GM23338 (cell line): Measurements from ENCODE around the gene ZNF350. TPM values are rescaled to one million over a fixed set of nuclear protein-coding genes. Genes with fewer than 3 reads are reported as not detected.

ENCODE experiments used
- ATAC-seq: fragments of 200-7000 bp; cut with Tn5 transposase; 3 replicates; pipeline ENCODE4 v1.9.1; 2020
- DNase-seq: peaks from one replicate; pipeline ENCODE4 v3.0.0-alpha.2; 2015; ENCODE audit warnings: low spot score
- H2AFZ ChIP-seq: fragments of 200-600 bp; sonication (generic); 2 replicates; pipeline ENCODE4 v1.8.0; 2016; ENCODE audit warnings: antibody characterized with exemption, mild to moderate bottlenecking, moderate library complexity
- H3F3A ChIP-seq: fragments of 200-600 bp; sonication (generic); replicated peaks from 2 replicates; pipeline ENCODE4 v1.8.0; 2017; ENCODE audit warnings: antibody characterized with exemption, mixed run types, low read depth
- H3K27ac ChIP-seq: fragments of 200-600 bp; sonication (generic); 2 replicates; pipeline ENCODE4 v1.6.1; 2016; ENCODE audit warnings: low read depth
- H3K27me3 ChIP-seq: fragments of 200-600 bp; sonication (generic); 2 replicates; pipeline ENCODE4 v1.8.0; 2016; ENCODE audit warnings: mild to moderate bottlenecking, mixed run types, moderate library complexity; ENCODE audit not compliant: insufficient read depth
- H3K36me3 ChIP-seq: fragments of 200-600 bp; sonication (generic); 2 replicates; pipeline ENCODE4 v1.8.0; 2016; ENCODE audit warnings: mild to moderate bottlenecking; ENCODE audit not compliant: insufficient read depth
- H3K4me1 ChIP-seq: fragments of 200-600 bp; sonication (generic); 2 replicates; pipeline ENCODE4 v1.8.0; 2016; ENCODE audit warnings: mild to moderate bottlenecking, moderate library complexity; ENCODE audit not compliant: insufficient read depth
- H3K4me2 ChIP-seq: fragments of 200-600 bp; sonication (generic); 2 replicates; pipeline ENCODE4 v1.7.1; 2017; ENCODE audit warnings: mixed run types
- H3K4me3 ChIP-seq: fragments of 200-600 bp; sonication (generic); 2 replicates; pipeline ENCODE4 v1.6.1; 2016; ENCODE audit warnings: mixed run types
- H3K79me2 ChIP-seq: fragments of 200-600 bp; sonication (generic); replicated peaks from 2 replicates; pipeline ENCODE4 v1.8.0; 2017; ENCODE audit warnings: mild to moderate bottlenecking; ENCODE audit not compliant: insufficient read depth
- H3K9me2 ChIP-seq: fragments of 200-600 bp; sonication (generic); 2 replicates; pipeline ENCODE4 v1.8.0; 2017; ENCODE audit not compliant: insufficient read depth
- H4K20me1 ChIP-seq: fragments of 200-600 bp; sonication (generic); replicated peaks from 2 replicates; pipeline ENCODE4 v1.8.0; 2017; ENCODE audit warnings: mild to moderate bottlenecking; ENCODE audit not compliant: insufficient read depth
- H3K27ac Mint-ChIP-seq: 2 replicates; pipeline ENCODE4 v1.8.0; 2020; ENCODE audit warnings: inconsistent platforms, mild to moderate bottlenecking, moderate library complexity, mixed read lengths
- H3K27me3 Mint-ChIP-seq: 3 replicates; pipeline ENCODE4 v1.8.0; 2022; ENCODE audit warnings: low read depth, mild to moderate bottlenecking, moderate library complexity, mixed read lengths, inconsistent platforms; ENCODE audit not compliant: insufficient read depth, poor library complexity
- H3K36me3 Mint-ChIP-seq: 3 replicates; pipeline ENCODE4 v1.8.0; 2021; ENCODE audit warnings: low read depth, mild to moderate bottlenecking, inconsistent platforms, moderate library complexity, mixed read lengths
- H3K4me1 Mint-ChIP-seq: 3 replicates; pipeline ENCODE4 v1.8.0; 2020; ENCODE audit warnings: mild to moderate bottlenecking, inconsistent platforms, mixed read lengths
- H3K4me3 Mint-ChIP-seq: 3 replicates; pipeline ENCODE4 v1.8.0; 2021; ENCODE audit warnings: moderate library complexity, mild to moderate bottlenecking, inconsistent platforms, mixed read lengths
- H3K9me3 Mint-ChIP-seq: 3 replicates; pipeline ENCODE4 v1.8.0; 2020; ENCODE audit warnings: moderate library complexity, mild to moderate bottlenecking, inconsistent platforms, mixed read lengths
- CREB1 ChIP-seq: fragments of 250-450 bp; sonication (Bioruptor Pico); IDR thresholded peaks from 2 replicates; pipeline ENCODE4 v1.5.0; 2020; ENCODE audit warnings: low read depth, mild to moderate bottlenecking, moderate library complexity
- CTCF ChIP-seq, 2 experiments: fragments of 200-600 bp in 1 of 2; sonication (generic) in 1 of 2; conservative IDR thresholded peaks; 2 replicates each; pipeline versions ENCODE4 v1.5.1 to v1.6.1; 2016 to 2017; ENCODE audit warnings: antibody characterized with exemption in 2 of 2, low read depth in 2 of 2, mild to moderate bottlenecking in 2 of 2, moderate library complexity in 1 of 2
- EZH2 ChIP-seq: fragments of 200-600 bp; sonication (generic); IDR thresholded peaks from one replicate; pipeline ENCODE4 v1.8.0; 2017; ENCODE audit warnings: antibody characterized with exemption, mild to moderate bottlenecking, low read depth; ENCODE audit not compliant: unreplicated experiment
- EZH2phosphoT487 ChIP-seq: fragments of 200-600 bp; sonication (generic); IDR thresholded peaks from one replicate; pipeline ENCODE4 v1.8.1; 2018; ENCODE audit warnings: antibody characterized with exemption; ENCODE audit not compliant: unreplicated experiment
- JUNB ChIP-seq: IDR thresholded peaks from one replicate; pipeline ENCODE4 v1.6.1; 2016; ENCODE audit warnings: antibody characterized with exemption; ENCODE audit not compliant: unreplicated experiment
- NANOG ChIP-seq: IDR thresholded peaks from 2 replicates; pipeline ENCODE4 v1.6.1; 2016; ENCODE audit warnings: antibody characterized with exemption, borderline replicate concordance
- POLR2AphosphoS5 ChIP-seq: IDR thresholded peaks from 2 replicates; pipeline ENCODE4 v1.6.1; 2016; ENCODE audit warnings: antibody characterized with exemption, low read depth
- REST ChIP-seq: IDR thresholded peaks from one replicate; pipeline ENCODE4 v1.6.1; 2018; ENCODE audit warnings: antibody characterized with exemption; ENCODE audit not compliant: unreplicated experiment
- STAT1 ChIP-seq: IDR thresholded peaks from one replicate; pipeline ENCODE4 v1.6.1; 2016; ENCODE audit warnings: antibody characterized with exemption; ENCODE audit not compliant: unreplicated experiment
- ZNF114 ChIP-seq: fragments of 250-450 bp; sonication (Bioruptor Pico); IDR thresholded peaks from 2 replicates; pipeline ENCODE4 v1.5.0; 2020; ENCODE audit warnings: mild to moderate bottlenecking, moderate library complexity
- ZNF331 ChIP-seq: fragments of 250-450 bp; sonication (Bioruptor Pico); IDR thresholded peaks from 2 replicates; pipeline ENCODE4 v1.5.0; 2020; ENCODE audit warnings: low read depth, mild to moderate bottlenecking, moderate library complexity
- polyA plus RNA-seq: library from polyadenylated mRNA; unstranded; fragments of >200 nt; fragmentation: Nextera tagmentation; extraction: Ambion mirVana; gene quantifications from 2 replicates; pipeline ENCODE4 v1.2.1, GENCODE V29; 2016
- total RNA-seq: library from RNA; depleted of rRNA; stranded (reverse); fragments of >200 nt; shearing (Covaris generic); gene quantifications from 2 replicates; pipeline ENCODE4 v1.2.3, GENCODE V29; 2014
- TF ChIP-seq, protein P1 (sequence below): fragments of 250-450 bp; sonication (Bioruptor Pico); IDR thresholded peaks from 2 replicates; pipeline ENCODE4 v1.5.0; 2020; ENCODE audit warnings: mild to moderate bottlenecking, moderate library complexity
- TF ChIP-seq, protein P2 (sequence below): IDR thresholded peaks from 2 replicates; pipeline ENCODE4 v1.6.1; 2016; ENCODE audit warnings: antibody characterized with exemption

ZNF350 gene
- total and polyA plus RNA-seq, 2 experiments from 2014 or later: 5.8 to 7.6 TPM

DNA sequence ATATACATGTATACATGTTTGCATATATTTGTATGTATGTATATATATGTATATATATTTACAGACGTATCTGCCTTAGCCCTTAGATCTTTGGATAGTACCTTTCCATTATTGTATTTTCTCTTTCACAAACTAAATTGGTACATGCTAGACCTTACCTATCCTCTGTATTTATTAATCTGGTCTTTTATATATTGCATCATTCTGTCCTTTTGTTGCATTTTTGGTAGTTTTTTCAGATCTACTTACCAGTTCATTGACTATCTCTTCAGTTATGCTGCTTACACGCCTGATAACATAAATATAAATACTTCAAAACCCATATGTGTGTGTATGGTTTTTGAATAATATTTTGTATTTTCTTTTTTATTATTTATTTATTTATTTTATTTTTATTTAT is 47.7 kb downstream of the ZNF350 start:
- Mint-ChIP-seq H3K4me1 (no peaks in the 10 kb centered on the region), H3K4me3 (no peak overlapping the region), H3K9me3 (peaks cover 60% of the 10 kb centered on the region), H3K27ac (no peak overlapping the region), H3K27me3 (peaks cover 4% of the 10 kb centered on the region), H3K36me3 (peaks cover 100% of the 10 kb centered on the region)
- ATAC-seq (no peak), DNase-seq (no peak)
- Histone ChIP-seq H3K9me2 (0 out of 2 replicates have a peak, but pooled peaks cover 6% of the 10 kb centered on the region), H3K4me3 (no peak overlapping the region), H4K20me1 (no peaks in the 10 kb centered on the region; the same call in 1 of the 2 replicates), H3K36me3 (peaks cover 91% of the 10 kb centered on the region), H2AFZ (no peak overlapping the region), H3F3A (no peaks in the 10 kb centered on the region), H3K27ac (no peak overlapping the region), H3K79me2 (peaks cover 29% of the 10 kb centered on the region), H3K4me2 (no peak overlapping the region), H3K27me3 (no peaks in the 10 kb centered on the region), H3K4me1 (no peaks in the 10 kb centered on the region)
- TF ChIP-seq CREB1 (CRISPR knock-in tag) (no peak), ZNF114 (no peak), ZNF331 (CRISPR knock-in tag) (no peak), REST (no peak), CTCF (conservative IDR thresholded peaks at IDR 0.05; ENCODE audit: low read depth in 2 of 2) (no peak), STAT1 (no peak), EZH2 (no peak), NANOG (no peak), JUNB (no peak), EZH2phosphoT487 (no peak), POLR2AphosphoS5 (no peak)
- TF ChIP-seq, protein P1, sequence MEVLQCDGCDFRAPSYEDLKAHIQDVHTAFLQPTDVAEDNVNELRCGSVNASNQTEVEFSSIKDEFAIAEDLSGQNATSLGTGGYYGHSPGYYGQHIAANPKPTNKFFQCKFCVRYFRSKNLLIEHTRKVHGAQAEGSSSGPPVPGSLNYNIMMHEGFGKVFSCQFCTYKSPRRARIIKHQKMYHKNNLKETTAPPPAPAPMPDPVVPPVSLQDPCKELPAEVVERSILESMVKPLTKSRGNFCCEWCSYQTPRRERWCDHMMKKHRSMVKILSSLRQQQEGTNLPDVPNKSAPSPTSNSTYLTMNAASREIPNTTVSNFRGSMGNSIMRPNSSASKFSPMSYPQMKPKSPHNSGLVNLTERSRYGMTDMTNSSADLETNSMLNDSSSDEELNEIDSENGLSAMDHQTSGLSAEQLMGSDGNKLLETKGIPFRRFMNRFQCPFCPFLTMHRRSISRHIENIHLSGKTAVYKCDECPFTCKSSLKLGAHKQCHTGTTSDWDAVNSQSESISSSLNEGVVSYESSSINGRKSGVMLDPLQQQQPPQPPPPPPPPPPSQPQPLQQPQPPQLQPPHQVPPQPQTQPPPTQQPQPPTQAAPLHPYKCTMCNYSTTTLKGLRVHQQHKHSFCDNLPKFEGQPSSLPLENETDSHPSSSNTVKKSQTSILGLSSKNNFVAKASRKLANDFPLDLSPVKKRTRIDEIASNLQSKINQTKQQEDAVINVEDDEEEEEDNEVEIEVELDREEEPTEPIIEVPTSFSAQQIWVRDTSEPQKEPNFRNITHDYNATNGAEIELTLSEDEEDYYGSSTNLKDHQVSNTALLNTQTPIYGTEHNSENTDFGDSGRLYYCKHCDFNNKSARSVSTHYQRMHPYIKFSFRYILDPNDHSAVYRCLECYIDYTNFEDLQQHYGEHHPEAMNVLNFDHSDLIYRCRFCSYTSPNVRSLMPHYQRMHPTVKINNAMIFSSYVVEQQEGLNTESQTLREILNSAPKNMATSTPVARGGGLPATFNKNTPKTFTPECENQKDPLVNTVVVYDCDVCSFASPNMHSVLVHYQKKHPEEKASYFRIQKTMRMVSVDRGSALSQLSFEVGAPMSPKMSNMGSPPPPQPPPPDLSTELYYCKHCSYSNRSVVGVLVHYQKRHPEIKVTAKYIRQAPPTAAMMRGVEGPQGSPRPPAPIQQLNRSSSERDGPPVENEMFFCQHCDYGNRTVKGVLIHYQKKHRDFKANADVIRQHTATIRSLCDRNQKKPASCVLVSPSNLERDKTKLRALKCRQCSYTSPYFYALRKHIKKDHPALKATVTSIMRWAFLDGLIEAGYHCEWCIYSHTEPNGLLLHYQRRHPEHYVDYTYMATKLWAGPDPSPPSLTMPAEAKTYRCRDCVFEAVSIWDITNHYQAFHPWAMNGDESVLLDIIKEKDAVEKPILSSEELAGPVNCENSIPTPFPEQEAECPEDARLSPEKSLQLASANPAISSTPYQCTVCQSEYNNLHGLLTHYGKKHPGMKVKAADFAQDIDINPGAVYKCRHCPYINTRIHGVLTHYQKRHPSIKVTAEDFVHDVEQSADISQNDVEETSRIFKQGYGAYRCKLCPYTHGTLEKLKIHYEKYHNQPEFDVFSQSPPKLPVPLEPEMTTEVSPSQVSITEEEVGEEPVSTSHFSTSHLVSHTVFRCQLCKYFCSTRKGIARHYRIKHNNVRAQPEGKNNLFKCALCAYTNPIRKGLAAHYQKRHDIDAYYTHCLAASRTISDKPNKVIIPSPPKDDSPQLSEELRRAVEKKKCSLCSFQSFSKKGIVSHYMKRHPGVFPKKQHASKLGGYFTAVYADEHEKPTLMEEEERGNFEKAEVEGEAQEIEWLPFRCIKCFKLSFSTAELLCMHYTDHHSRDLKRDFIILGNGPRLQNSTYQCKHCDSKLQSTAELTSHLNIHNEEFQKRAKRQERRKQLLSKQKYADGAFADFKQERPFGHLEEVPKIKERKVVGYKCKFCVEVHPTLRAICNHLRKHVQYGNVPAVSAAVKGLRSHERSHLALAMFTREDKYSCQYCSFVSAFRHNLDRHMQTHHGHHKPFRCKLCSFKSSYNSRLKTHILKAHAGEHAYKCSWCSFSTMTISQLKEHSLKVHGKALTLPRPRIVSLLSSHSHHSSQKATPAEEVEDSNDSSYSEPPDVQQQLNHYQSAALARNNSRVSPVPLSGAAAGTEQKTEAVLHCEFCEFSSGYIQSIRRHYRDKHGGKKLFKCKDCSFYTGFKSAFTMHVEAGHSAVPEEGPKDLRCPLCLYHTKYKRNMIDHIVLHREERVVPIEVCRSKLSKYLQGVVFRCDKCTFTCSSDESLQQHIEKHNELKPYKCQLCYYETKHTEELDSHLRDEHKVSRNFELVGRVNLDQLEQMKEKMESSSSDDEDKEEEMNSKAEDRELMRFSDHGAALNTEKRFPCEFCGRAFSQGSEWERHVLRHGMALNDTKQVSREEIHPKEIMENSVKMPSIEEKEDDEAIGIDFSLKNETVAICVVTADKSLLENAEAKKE (CRISPR knock-in tag): no peak
- TF ChIP-seq, protein P2, sequence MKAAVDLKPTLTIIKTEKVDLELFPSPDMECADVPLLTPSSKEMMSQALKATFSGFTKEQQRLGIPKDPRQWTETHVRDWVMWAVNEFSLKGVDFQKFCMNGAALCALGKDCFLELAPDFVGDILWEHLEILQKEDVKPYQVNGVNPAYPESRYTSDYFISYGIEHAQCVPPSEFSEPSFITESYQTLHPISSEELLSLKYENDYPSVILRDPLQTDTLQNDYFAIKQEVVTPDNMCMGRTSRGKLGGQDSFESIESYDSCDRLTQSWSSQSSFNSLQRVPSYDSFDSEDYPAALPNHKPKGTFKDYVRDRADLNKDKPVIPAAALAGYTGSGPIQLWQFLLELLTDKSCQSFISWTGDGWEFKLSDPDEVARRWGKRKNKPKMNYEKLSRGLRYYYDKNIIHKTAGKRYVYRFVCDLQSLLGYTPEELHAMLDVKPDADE: no peak
